Stimulated activated CD8-positive, alpha-beta memory T cell treated with anti-CD3 and anti-CD28 coated beads, Interleukin-7, amount 100 ng/mL, for 1 hour (primary cell): Measurements from ENCODE around the gene UNC5C.
"Not testable (repeated sequence)": the region's sequence is repeated elsewhere in the genome, so short reads cannot be mapped to it uniquely, and the experiment has no call there.

Experiments used
- DNase-seq, 2 donors: peaks; one replicate each; pipeline ENCODE4 v3.0.0-alpha.2; 2020; ENCODE audit warnings: low read depth in 2 of 2

UNC5C gene

GRCh38 chr4:95180531-95181242 lies 368.1 kb downstream of the UNC5C start:
- no peak for DNase-seq

DNA sequence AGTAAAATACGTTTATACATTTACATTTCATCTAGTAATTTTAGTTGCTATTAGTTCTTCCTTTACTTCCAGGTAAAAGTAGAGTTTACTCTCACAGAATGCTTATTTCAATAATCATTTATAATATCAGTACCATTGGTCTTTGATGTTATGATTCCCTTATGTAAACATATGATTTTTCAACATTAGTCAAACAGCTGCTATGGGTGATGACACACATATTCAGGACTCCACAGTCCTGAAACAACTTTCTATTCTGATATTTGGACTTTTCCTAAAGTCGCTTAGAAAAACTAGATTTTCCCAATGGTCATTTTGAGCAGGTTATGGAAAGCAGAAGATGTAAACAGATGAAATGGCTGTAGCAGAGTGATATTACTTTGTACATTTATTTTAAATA lies 369.8 kb downstream of the UNC5C start:
- no peak for DNase-seq

DNA sequence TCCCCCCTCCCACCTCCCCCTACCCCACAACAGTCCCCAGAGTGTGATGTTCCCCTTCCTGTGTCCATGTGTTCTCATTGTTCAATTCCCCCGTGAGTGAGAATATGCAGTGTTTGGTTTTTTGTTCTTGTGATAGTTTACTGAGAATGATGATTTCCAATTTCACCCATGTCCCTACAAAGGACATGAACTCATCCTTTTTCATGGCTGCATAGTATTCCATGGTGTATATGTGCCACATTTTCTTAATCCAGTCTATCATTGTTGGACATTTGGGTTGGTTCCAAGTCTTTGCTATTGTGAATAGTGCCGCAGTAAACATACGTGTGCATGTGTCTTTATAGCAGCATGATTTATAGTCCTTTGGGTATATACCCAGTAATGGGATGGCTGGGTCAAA lies 377.4 kb downstream of the UNC5C start:
- not testable (repeated sequence) for DNase-seq

DNA sequence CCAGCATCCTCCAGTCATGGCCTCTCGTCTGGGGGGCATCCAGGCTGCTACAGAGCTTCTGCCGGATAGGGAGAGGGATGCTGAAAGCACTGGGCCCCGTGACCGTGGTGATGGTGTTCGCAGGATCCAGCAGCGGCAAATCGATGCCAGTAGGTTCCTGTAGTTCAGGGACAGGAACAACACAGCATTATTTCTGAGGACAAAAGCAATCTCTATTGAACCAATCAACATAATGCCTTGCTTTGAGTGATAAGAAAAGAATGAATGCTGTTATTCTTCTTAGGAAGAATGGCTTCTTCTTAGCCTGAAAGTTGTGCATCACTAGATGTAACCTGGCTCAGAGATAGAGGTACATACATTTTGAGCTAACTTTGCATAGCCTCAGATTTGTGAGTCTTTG lies 378.6 kb downstream of the UNC5C start:
- DNase-seq, result no peak

GRCh38 chr4:95167805-95168204 lies 381.0 kb downstream of the UNC5C start:
- no peak for DNase-seq

DNA sequence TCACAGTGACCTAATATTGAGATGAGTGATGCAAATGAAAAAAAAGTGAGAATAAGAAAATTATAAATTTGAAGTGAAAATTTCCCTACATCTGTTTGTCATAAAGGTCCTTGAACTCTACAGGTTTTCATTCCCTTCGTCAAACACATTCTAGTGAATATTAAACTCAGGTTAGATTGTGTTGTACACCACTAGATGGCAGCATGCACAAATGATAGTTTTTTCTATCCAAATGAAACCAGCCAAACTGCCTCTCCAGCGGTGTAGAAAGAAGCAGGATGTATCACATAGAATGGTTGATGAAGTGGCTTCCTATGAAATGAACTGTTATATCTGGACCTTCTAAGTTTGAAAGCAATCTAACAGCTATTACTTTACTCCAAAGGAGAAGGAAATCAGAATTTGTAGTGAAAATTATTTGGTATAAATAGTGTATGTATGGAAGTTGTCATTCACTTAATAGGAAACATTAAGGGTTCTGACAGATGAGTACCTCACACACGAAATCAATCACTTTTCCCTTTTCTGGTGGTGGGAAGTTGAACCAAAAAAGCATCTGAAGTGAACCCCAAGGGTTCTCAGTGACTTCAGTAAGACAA lies 382.7 kb downstream of the UNC5C start:
- no peak for DNase-seq

- DNase-seq, result no peak
Measured at GRCh38 chr4:95162867-95163266, 385.9 kb downstream of the UNC5C start.

DNA sequence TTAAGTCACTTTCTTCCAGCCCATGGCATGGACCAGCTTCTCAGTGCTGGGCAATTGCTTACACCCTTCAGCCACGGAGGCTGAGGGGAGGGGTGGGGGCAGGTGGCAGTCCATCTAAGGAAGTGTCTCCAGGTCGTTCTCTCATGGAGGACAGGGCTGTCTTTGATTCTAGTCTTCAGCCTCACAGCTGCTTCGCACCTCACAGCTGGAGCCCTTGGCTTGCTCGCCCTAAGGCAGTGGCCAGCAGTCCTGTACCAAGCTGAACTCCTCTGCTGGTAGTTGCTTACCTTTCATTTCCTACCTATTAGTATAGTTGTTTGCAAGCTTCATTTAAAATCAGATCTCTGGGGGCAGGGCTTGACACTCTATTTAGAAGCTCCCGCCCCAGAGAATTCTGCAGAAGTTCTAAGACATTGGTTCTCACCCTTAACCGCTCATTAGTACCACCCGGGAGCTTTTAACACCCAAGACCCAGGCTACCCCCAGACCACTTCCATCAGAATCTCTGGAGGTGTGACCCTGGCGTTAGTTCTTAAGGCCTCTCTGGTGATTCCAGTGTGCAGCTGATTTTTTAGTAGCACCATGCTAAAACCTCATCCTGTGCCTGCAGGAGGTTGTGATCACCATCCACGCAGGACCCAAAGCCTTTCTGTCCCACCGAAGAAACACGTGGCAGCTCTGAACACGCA lies 386.8 kb downstream of the UNC5C start:
- no peak for DNase-seq

DNA sequence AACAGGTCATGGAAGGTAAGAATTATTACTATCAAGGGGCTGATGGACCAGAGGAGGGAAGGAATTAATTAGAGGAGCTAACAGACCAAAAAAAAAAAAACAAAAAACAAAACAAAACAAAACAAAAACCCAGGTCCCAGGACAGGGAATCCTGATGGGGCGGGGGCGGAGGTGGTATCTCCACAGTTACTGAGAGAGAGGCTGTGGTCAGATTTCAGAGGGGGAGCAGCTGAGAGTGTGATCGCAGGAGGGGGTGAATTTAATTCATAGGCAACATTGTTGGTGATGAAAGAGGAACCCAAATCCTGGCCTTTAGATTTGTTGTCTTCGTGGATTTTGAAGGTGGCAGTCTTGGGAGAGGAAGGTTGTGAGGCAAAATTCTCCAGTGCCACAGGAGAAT lies 389.4 kb downstream of the UNC5C start:
- no peak for DNase-seq

DNA sequence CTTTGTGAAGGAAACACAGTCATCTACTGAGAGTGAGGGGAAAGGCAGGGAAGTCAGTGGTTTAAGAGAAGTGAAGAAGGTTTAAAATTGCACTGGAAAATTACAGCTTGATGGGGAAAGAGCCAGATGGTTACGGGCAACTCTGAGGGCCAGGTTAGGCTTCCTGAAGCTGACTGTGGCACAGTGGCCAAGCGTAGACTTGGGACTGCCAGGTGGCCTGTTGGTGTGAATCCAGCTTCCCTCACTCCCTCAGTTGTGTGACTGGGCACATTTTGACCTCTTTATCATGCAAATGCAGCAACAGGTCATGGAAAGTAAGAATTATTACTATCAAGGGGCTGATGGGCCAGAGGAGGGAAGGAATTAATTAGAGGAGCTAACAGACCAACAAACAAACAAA lies 390.1 kb downstream of the UNC5C start:
- DNase-seq, result no peak

- DNase-seq, result no peak
Measured at GRCh38 chr4:95158045-95158444, 390.7 kb downstream of the UNC5C start.

DNA sequence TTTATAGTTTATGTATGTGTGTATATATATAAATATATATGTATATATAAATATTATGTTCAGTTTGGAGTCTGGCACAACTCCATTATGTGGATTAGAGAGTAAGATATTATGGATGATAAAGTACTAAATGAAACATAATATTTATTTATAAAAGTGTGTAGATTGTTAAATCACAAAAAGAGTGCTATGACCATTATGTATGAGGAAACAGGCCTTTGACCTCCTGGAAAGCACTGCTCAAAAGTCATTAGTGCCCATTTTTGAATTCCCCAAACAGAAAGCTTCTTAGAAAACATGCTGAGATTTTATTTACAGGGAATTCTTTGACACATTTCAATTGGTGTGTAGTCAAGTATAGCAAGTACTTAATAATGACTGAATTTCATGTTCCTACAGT lies 391.2 kb downstream of the UNC5C start:
- DNase-seq, result no peak

DNA sequence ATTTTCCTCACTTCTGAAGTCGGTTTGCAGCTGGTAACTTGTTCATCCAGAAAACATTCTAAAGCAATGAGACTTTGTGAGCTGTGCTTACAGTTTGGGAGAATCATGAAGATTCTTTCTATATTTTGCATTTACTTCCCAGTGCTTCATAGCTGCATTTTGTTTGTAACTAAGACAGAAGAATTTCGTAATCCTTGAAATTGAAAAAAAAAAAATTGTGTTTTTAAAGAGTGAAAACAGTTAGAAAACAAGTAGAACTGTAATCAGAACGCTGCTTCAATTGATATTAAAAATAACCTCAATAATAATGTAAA lies 392.4 kb downstream of the UNC5C start:
- no peak for DNase-seq

- DNase-seq, result no peak
Measured at GRCh38 chr4:95155759-95156451, 392.9 kb downstream of the UNC5C start.

- no peak for DNase-seq
Measured at GRCh38 chr4:95153182-95153581, 395.6 kb downstream of the UNC5C start.

GRCh38 chr4:95151255-95151654 lies 397.5 kb downstream of the UNC5C start:
- no peak for DNase-seq

DNA sequence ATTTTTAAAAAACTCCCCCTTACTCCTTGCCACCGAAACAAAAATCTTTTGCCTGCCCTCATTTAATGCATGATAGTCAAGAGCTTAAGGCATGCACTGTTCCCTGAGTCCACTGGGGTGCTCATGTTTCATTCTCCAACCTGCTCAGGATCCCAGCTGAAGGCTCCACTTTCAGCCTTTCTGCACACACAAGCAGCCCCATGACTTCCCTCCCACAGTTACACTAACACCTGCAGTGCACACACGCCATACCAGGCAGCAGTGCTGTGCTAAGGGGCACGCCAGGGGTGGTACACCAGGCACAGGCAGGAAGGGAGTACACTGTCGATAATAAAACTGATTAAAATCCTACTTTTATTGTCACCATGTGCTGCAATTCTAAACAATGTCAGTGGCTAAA lies 405.8 kb downstream of the UNC5C start:
- DNase-seq, result no peak

DNA sequence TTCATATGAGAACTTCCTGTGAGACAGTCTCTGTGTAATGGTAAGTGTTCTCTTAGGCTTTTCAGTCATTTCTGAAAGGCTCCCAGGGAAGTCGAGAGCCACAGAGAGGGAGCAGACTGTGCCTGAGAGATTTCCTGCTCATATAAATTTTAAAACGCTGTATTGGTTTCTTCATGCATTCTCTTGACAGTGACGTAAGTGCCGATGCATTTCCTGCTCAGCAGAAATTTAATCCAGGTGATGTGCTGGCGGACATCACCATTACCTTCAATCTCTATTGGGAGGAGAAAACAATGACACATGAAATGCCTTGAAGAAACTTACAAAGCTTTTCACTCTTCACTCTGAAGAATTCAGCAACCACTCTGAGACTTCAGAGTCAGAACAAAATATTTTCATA lies 407.4 kb downstream of the UNC5C start:
- no peak for DNase-seq

DNA sequence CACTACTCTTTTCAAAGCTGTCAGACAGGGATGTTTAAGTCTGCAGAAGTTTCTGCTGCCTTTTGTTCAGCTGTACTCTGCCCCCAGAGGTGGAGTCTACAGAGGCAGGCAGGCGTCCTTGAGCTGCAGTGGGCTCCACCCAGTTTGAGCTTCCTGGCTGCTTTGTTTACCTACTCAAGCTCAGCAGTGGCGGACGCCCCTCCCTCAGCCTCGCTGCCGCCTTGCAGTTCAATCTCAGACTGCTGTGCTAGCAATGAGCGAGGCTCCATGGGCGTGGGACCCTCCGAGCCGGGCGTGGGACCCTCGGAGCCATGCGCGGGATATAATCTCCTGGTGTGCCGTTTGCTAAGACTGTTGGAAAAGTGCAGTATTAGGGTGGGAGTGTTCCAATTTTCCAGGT lies 409.3 kb downstream of the UNC5C start:
- DNase-seq, result not testable (repeated sequence)

DNA sequence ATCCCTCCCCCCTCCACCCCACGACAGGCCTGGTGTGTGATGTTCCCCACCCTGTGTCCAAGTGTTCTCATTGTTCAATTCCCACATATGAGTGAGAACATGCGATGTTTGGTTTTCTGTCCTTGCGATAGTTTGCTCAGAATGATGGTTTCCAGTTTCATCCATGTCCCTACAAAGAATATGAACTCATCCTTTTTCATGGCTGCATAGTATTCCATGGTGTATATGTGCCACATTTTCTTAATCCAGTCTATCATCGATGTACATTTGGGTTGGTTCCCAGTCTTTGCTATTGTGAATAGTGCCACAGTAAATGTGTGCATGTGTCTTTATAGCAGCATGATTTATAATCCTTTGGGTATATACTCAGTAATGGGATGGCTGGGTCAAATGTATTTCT lies 414.8 kb downstream of the UNC5C start:
- DNase-seq, result not testable (repeated sequence)

GRCh38 chr4:95129821-95130311 lies 418.9 kb downstream of the UNC5C start:
- DNase-seq, result no peak

GRCh38 chr4:95129031-95129430 lies 419.7 kb downstream of the UNC5C start:
- no peak for DNase-seq
